Activated CD4-positive, CD25-positive, alpha-beta regulatory T cell treated with anti-CD3 and anti-CD28 coated beads, Interleukin-2, amount 50 U/mL, for 24 hours (primary cell): Measurements from ENCODE around the gene MRPS22.
"Not testable (repeated sequence)": the region's sequence is repeated elsewhere in the genome, so short reads cannot be mapped to it uniquely, and the experiment has no call there.

Experiments used
- ATAC-seq, 2 donors: fragments of 150-1000 bp; cut with Tn5 transposase; one replicate each; pipeline ENCODE4 v1.10.0; 2021; ENCODE audit warnings: mild to moderate bottlenecking in 1 of 2, moderate library complexity in 1 of 2

The MRPS22 gene

GRCh38 chr3:139312959-139313358 lies 30.9 kb upstream of the MRPS22 start:
- no peak for ATAC-seq

GRCh38 chr3:139313921-139314320 lies 29.9 kb upstream of the MRPS22 start:
- no peak for ATAC-seq

GRCh38 chr3:139317215-139317614 lies 26.6 kb upstream of the MRPS22 start:
- ATAC-seq: no peak

- ATAC-seq: no peak
Measured at GRCh38 chr3:139317660-139318430, 26.0 kb upstream of the MRPS22 start.

- no peak for ATAC-seq
Measured at GRCh38 chr3:139318431-139318816, 25.4 kb upstream of the MRPS22 start.

- no peak for ATAC-seq
Measured at GRCh38 chr3:139318826-139319225, 25.0 kb upstream of the MRPS22 start.

- ATAC-seq: no peak
Measured at GRCh38 chr3:139319428-139320402, 24.1 kb upstream of the MRPS22 start.

- ATAC-seq: no peak
Measured at GRCh38 chr3:139320551-139321309, 23.1 kb upstream of the MRPS22 start.

GRCh38 chr3:139322346-139322745 lies 21.5 kb upstream of the MRPS22 start:
- no peak for ATAC-seq

- no peak for ATAC-seq
Measured at GRCh38 chr3:139323146-139323545, 20.7 kb upstream of the MRPS22 start.

- no peak for ATAC-seq
Measured at GRCh38 chr3:139324456-139324855, 19.4 kb upstream of the MRPS22 start.

GRCh38 chr3:139325551-139325950 lies 18.3 kb upstream of the MRPS22 start:
- ATAC-seq: no peak

- no peak for ATAC-seq
Measured at GRCh38 chr3:139326131-139326530, 17.7 kb upstream of the MRPS22 start.

- no peak for ATAC-seq
Measured at GRCh38 chr3:139326707-139327106, 17.1 kb upstream of the MRPS22 start.

- no peak for ATAC-seq
Measured at GRCh38 chr3:139327231-139327630, 16.6 kb upstream of the MRPS22 start.

GRCh38 chr3:139327861-139328260 lies 16.0 kb upstream of the MRPS22 start:
- ATAC-seq: no peak

- no peak for ATAC-seq
Measured at GRCh38 chr3:139328356-139328755, 15.5 kb upstream of the MRPS22 start.

GRCh38 chr3:139329364-139329850 lies 14.4 kb upstream of the MRPS22 start:
- ATAC-seq: peak; percentile 89 to 96

- ATAC-seq: no peak
Measured at GRCh38 chr3:139332092-139332491, 11.7 kb upstream of the MRPS22 start.

GRCh38 chr3:139334675-139335074 lies 9.1 kb upstream of the MRPS22 start:
- not testable (repeated sequence) for ATAC-seq

- no peak for ATAC-seq
Measured at GRCh38 chr3:139338405-139338804, 5.4 kb upstream of the MRPS22 start.

- ATAC-seq: no peak
Measured at GRCh38 chr3:139339219-139339906, 4.5 kb upstream of the MRPS22 start.
